GM18526 (cell line): ENCODE measurements around the gene IL1RAPL1.

ENCODE experiments used
- POLR2A ChIP-seq: IDR thresholded peaks from 3 replicates; pipeline ENCODE4 v1.6.1; 2011; ENCODE audit not compliant: insufficient read length; ENCODE audit errors: extremely low read depth

Gene IL1RAPL1

DNA sequence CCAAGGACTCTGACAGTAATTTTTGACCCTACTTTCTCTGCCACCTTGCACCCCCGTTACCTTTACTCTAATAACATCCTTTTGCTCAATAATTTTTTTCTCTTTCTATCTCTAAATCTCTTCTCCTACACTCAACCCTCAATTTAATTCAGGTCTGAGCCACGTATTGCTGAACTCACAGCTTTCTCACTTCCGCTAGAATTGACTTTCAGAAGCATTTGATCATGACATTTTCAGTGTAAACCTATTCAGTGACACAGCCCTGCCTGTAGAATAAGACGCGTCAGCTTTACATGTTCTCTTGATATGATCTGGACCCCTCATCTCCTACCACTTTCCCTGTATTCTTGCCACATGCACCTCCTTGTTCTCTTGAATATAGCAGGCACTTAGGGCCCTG lies 1188.6 kb downstream of the IL1RAPL1 start:
- no peak for TF ChIP-seq POLR2A

DNA sequence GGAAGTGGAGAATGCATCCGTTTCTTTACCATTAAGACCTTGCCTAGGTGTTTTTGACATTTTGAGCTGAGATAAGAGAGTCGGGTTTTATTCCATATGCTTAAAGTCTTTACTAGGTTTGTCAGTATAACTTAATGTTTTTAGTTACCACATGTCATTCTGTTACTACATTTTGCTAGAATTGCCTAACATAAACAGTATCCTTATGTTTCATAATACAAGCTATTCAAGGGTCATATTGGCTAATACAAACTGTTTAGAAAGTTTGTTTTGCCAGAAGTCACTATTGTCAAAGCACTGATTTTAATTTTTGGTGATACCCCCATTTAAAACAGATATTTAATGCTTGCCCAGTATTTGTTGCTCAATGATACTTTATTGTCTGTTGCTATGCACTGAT lies 1200.4 kb downstream of the IL1RAPL1 start:
- TF ChIP-seq POLR2A, result no peak

DNA sequence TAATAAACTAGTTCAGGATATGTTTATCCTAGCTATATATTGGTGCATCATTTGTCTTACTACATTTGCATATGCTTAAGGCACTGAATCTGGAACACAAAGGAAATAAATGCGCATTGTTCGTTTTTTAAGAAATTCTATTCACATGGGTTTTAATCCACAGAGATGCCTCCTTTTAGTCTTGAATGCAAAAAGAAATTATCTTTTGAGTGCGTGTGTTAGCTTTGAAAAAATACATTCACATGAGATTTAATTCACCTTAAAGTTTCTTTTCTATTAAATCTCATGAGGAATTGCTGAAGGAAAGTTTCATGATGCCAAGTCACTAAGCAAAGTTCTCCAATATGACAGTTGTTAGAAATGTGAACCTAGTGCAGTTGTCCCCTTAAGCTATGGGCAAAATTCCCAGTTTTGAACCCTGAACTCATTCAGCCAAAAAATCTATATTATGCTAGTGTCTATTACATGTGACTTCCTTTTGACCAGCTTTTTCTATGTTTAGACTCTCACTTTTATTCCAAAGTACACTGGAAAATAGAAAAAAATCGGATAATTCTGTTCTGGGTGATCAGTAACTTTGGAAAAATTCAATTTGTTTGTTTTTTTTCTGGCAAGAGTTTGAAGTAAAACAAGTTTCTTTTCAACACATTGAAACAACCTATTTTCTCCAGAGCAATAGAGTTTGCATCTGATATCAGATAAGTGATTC lies 1201.9 kb downstream of the IL1RAPL1 start:
- TF ChIP-seq POLR2A, result no peak

DNA sequence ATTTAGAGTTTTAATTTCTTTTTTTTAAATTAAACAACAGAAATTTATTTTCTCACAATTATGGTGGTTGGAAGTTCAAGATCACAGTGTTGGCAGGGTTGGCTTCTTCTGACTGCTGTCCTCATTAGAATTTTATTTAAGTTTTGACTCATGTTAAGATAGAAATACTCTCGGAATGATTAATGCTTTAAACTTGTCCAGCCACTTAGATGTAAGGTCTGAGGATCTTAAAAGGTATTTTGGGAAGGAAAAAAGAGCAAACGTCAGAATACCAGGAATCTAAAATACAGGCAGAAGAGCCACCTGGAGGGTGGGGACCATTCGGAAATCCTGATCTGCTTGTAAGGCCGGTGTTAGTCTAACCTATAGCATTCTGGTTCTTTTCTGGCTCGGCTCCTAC lies 1205.1 kb downstream of the IL1RAPL1 start:
- TF ChIP-seq POLR2A, result no peak

DNA sequence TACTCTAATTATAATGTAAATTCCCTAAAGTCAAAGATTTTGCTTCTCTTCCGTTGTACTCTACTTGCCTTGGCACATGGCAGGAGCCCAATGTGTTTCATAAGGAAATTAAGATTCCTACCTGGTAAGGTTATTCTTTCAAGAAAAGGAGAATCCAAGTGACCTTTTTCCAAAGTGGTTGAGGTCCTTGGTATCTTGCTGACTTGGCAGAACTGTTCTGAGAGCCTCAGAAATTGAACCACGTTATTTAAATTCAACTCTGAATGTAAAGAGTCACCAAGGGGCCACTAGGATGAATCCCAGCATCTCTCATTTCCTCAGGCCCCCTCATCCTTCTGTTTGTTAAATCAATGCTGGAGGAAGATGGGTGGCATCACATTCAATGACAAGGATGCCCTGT lies 1209.9 kb downstream of the IL1RAPL1 start:
- TF ChIP-seq POLR2A, result no peak

DNA sequence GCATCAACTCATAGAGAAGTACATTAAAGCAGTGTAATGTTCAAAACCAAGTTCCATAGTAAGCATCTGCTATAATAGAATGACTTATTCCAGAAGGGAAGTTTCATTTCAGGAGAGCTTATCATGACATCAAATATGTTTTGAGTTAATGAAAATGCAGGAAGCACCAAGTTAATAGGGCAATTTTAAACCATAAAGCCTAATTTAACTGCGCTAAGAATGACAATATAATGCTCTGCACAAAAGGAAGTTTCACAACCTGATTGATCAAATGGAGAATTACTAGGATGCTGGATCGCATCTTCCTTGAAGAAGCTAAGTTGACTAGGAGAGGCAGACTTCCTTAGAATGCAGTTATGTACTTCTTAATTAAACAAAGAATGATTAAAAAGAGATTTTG lies 1211.2 kb downstream of the IL1RAPL1 start:
- TF ChIP-seq POLR2A, result no peak

DNA sequence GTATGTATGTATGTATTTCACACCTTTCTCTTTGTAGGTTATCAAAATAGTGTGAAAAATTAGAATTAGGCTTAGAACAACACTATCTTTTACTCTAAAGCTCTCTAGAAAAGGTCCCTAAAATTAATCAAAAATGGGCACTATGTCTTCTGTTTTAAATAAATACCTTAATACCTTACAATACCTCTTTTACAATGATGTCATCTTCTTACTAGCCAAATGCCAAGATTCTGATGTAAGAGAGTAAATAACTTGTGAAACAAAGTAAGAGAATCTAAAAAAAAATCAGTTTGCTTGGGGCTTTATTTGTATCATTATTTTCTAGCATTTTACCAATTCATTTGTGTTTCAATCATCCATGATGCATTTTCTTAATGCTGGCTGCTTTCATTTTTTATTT lies 1225.9 kb downstream of the IL1RAPL1 start:
- no peak for TF ChIP-seq POLR2A

DNA sequence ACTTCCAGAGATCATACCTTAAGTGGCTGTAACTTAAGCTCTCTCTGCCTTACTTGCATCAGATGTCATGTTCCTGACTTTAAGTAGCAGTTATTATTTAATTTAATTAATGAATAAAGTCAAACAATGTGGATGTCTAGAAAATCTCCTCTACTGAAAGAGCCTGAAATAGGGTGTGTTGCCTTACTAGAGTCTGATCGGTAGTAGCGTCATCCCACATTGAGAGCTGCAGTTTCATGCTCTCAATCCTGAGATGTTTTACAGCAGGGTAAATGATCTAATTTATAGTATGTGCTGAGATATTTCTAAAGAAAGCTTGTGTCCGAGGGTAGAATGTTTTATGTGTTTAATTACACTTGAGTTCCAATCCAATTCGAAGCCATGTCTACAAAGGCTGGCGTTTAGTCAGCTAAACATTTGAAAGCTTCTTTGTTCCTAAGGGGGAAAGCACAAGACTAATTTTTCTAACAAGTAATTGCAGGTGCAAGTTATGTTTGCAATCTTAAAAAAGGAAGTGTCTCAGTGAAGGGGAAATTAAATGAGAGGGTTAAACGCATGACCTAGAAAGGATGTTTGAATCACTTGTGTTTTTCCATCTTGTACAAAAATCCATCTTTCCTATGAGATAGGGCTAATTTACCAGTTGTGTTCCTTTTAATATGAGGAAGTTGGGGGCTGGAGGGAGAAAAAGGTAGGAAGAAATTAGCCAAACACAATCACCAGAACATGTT lies 1237.1 kb downstream of the IL1RAPL1 start:
- TF ChIP-seq POLR2A, result no peak

DNA sequence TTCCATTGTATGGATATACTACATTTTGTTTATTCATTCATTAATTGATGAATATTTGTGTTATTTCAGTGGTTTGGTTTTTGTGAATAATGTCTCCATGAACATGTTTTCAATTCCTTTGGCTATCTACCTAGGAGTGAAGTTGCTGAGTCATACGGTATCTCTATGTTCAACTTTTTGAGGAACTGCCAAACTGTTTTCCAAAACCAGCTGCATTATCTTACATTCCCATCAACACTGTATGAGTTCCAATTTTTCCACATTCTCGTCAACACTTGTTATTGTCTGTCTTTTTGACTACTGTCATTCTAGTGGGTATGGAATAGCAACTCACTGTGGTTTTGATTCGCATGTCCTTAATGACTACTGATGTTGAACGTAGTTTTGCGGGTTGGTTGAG lies 1239.5 kb downstream of the IL1RAPL1 start:
- no peak for TF ChIP-seq POLR2A

DNA sequence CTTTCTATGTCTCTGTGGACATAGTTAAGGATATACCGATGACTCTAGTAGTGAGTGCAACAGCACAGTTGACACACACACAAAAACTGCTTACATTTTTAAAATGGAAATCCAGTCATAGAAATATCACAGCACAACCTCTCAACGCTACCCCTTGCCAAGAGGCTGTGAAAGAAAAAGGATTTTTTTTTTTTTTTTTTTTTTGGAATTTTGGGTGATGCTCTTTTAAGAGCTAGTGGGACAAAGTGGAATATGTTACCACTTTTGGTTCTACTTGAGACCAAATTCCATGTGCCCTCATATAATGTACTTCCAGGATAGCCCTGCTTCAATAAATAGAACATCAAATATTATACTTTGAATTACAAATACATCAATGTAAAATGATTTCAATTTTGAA lies 1247.1 kb downstream of the IL1RAPL1 start:
- TF ChIP-seq POLR2A, result no peak

DNA sequence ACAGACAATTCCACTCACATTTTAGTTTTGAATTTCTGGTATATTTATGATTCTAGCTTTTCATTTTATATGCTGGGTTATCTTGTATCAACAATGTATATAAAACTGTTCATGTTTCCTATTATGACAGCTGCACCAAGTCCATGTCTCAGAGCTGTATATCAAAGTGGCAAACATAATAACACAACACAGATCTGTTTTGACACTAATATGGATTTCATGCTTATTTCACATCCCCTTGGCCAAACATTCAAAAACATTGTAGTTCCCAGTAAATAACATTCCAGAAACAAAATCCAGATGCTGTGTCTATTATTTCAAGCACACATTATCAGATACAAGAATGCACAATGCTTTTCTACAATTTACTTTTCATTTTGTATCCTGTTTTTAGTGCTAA lies 1247.5 kb downstream of the IL1RAPL1 start:
- TF ChIP-seq POLR2A, result no peak

DNA sequence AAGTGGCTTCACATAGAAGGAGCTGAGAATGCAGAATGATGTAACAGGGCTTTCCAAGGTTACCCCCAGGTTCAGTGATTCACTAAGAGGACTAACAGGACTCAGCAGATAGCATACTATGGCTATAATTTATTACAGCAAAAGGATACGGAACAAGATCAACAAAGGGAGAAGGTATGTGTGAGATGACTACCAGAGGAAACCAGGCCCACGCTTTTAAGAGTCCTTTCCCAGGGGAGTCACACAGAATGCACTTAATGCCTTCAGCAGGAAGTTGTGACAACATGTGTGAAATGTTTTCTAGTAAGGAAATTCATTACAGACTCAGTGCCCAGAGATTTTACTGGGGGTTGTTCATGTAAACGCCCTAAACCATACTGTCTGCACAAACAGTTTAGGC lies 1254.5 kb downstream of the IL1RAPL1 start:
- TF ChIP-seq POLR2A, result no peak

DNA sequence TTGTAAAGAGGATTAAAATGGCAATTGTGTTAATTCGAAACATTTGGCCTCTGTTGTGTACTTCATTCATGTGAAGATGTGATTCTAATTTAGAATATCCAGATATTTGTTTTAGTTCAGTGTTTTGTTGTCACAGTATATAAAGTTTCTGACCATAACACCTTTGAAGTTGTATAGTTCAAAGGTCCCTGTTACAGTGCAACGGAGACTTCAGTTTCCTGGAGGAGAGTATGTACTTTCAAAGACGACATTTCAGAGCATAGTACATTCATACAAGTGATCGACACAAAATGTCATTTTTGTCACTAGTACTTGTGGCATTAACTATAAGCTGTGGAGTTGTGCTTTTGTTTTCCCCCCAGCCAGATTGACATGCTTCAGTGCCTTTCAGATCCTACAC lies 1255.3 kb downstream of the IL1RAPL1 start:
- TF ChIP-seq POLR2A, result no peak

DNA sequence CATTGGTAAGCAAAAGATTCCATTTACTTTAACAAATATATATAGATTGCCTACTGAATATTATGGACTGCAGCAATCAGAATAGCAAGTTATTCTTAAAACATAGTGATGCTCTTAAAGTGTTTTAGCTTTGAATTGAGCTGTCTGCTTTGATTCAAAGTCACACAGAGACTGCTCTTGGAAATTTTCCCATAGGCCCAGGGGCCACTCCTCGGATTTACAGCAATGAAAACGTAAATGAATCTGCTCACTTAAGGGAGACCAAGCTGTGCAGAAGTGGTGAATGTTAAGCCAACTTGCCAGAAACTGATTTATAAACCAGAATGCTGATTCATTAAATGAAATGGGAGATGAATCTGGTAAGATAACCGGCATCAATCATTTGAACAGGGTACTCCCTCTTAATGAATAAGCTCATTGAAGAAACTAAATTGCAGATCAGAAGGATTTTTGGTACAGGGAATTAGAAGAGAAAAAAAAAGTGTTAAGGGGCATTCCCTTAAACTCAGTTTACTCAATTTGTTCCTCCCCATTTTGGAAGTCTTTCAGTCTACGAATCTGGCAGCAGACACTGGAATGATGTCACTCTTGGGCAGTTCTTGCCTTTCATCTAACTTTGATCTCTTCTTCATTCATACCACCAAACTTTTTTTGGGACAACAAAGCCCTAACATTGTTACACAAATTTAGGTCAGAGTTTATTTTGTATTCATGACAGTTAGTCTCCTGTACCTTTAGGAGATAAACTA lies 1264.8 kb downstream of the IL1RAPL1 start:
- no peak for TF ChIP-seq POLR2A

DNA sequence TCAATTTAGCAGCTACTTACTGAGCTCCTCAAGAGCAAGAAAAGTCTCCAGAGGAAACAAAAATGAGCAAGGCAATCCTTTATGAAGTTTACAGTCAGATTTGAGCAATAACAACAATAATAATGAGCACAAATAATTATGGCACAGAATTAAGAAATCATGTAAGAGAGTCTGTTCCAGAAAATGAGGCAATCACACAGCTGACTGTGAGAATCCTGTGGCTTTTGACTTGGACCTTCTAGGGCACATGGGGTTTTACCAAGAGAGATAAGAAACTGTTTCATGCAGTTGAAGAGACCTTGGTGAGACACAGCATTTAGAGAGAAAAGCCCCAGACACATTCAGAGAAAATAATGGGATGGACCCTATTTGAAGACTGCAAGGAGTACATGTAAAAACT lies 1265.5 kb downstream of the IL1RAPL1 start:
- TF ChIP-seq POLR2A, result no peak

DNA sequence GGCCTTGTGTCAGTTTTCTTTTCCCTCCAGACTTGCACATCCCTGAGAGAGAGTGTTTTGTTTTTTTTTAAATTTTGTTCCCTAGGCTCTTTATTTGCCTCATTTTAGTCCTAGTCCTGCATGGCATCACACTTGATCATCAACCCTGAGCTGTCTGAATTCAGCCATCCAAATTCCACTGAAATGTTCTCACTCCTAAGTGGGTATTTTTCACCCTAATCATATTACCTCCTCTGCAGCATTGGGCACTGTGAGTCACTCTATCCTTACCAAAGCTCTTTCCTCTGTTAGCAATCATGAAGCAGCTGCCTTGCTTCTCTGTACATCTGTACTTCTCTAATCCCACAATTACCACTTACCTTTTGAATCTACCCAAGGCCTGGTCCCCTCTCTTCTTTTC lies 1271.5 kb downstream of the IL1RAPL1 start:
- TF ChIP-seq POLR2A, result no peak
